ENCODE data around the gene MYH10. TPM values are rescaled to one million over a fixed set of nuclear protein-coding genes. Genes with fewer than 3 reads are reported as not detected.

Gene MYH10
- total RNA-seq, 1 experiment from 2014 or later, result 74.0 TPM

- Histone ChIP-seq H3K9me3 (no peaks in the 10 kb centered on the region), H3K27me3 (replicated peaks; ENCODE audit: control insufficient read depth, insufficient read depth, low read length) (no peaks in the 10 kb centered on the region), H3K36me3 (ENCODE audit: control insufficient read depth, insufficient read depth, low read length) (no peaks in the 10 kb centered on the region), H3K4me1 (no peaks in the 10 kb centered on the region), H3K4me3 (ENCODE audit: low read depth, low read length) (no peak overlapping the region)
- BruUV-seq (replicated peaks), result no TSS peak
- Mint-ChIP-seq H3K27ac (ENCODE audit: unreplicated experiment) (no peak overlapping the region), H3K4me1 (ENCODE audit: low read depth, unreplicated experiment) (peaks cover 4% of the 10 kb centered on the region), H3K36me3 (ENCODE audit: insufficient read depth, unreplicated experiment) (peaks cover 3% of the 10 kb centered on the region), H3K9me3 (ENCODE audit: unreplicated experiment) (peaks cover 7% of the 10 kb centered on the region), H3K4me3 (ENCODE audit: unreplicated experiment) (no peak overlapping the region), H3K27me3 (ENCODE audit: insufficient read depth, unreplicated experiment) (no peaks in the 10 kb centered on the region)
- no peak for DNase-seq
- intact Hi-C loops (cut with micrococcal nuclease; ENCODE audit: unreplicated experiment), result no loop called here
- no peak for TF ChIP-seq CTCF (IDR thresholded peaks at IDR 0.05; ENCODE audit: insufficient read depth in 1 of 2, low read depth in 1 of 2, low read length in 1 of 2, severe bottlenecking in 1 of 2, unreplicated experiment in 1 of 2)
- POLR2A ChIA-PET, result no interaction called here
- CTCF ChIA-PET, result no interaction called here
Measured at GRCh38 chr17:8593276-8593675, 37.2 kb downstream of the MYH10 start.

- H3K36me3 Mint-ChIP-seq (ENCODE audit: insufficient read depth, unreplicated experiment), result peaks cover 8% of the 10 kb centered on the region
Measured at GRCh38 chr17:8588877-8589554, 41.5 kb downstream of the MYH10 start.

GRCh38 chr17:8586766-8587165 lies 43.8 kb downstream of the MYH10 start:
- peaks cover 8% of the 10 kb centered on the region for H3K36me3 Mint-ChIP-seq (ENCODE audit: insufficient read depth, unreplicated experiment)
- no peaks in the 10 kb centered on the region for H3K27me3 Mint-ChIP-seq (ENCODE audit: insufficient read depth, unreplicated experiment)
- DNase-seq, result no peak
- H3K27ac Mint-ChIP-seq (ENCODE audit: unreplicated experiment), result no peak overlapping the region
- ChIA-PET CTCF (no interaction called here), POLR2A (no interaction called here)
- Histone ChIP-seq H3K4me3 (ENCODE audit: low read depth, low read length) (no peak overlapping the region), H3K27me3 (replicated peaks; ENCODE audit: control insufficient read depth, insufficient read depth, low read length) (no peaks in the 10 kb centered on the region), H3K9me3 (no peaks in the 10 kb centered on the region), H3K4me1 (peaks cover 6% of the 10 kb centered on the region; the same call in 1 of the 2 replicates), H3K36me3 (ENCODE audit: control insufficient read depth, insufficient read depth, low read length) (no peaks in the 10 kb centered on the region; the same call in 1 of the 2 replicates)
- H3K4me1 Mint-ChIP-seq (ENCODE audit: low read depth, unreplicated experiment), result peaks cover 11% of the 10 kb centered on the region
- no TSS peak for BruUV-seq (replicated peaks)
- H3K9me3 Mint-ChIP-seq (ENCODE audit: unreplicated experiment), result peaks cover 15% of the 10 kb centered on the region
- H3K4me3 Mint-ChIP-seq (ENCODE audit: unreplicated experiment), result no peak overlapping the region
- TF ChIP-seq CTCF (IDR thresholded peaks at IDR 0.05; ENCODE audit: insufficient read depth in 1 of 2, low read depth in 1 of 2, low read length in 1 of 2, severe bottlenecking in 1 of 2, unreplicated experiment in 1 of 2), result no peak
- intact Hi-C loops (cut with micrococcal nuclease; ENCODE audit: unreplicated experiment), result no loop called here

More at GRCh38 chr17:8588877-8589554, 41.5 kb downstream of the MYH10 start:
- H3K4me1 ChIP-seq, result peaks cover 6% of the 10 kb centered on the region; the same call in 1 of the 2 replicates
- no peaks in the 10 kb centered on the region for H3K27me3 Mint-ChIP-seq (ENCODE audit: insufficient read depth, unreplicated experiment)
- no peak overlapping the region for H3K4me3 Mint-ChIP-seq (ENCODE audit: unreplicated experiment)
- intact Hi-C loops (cut with micrococcal nuclease; ENCODE audit: unreplicated experiment), result no loop called here
- H3K27me3 ChIP-seq (replicated peaks; ENCODE audit: control insufficient read depth, insufficient read depth, low read length), result no peaks in the 10 kb centered on the region
- no peak overlapping the region for H3K4me3 ChIP-seq (ENCODE audit: low read depth, low read length)
- no TSS peak for BruUV-seq (replicated peaks)
- POLR2A ChIA-PET, result no interaction called here
- no peaks in the 10 kb centered on the region; the same call in 1 of the 2 replicates for H3K36me3 ChIP-seq (ENCODE audit: control insufficient read depth, insufficient read depth, low read length)
- peaks cover 11% of the 10 kb centered on the region for H3K4me1 Mint-ChIP-seq (ENCODE audit: low read depth, unreplicated experiment)
- peaks cover 15% of the 10 kb centered on the region for H3K9me3 Mint-ChIP-seq (ENCODE audit: unreplicated experiment)
- CTCF ChIA-PET, result no interaction called here
- no peak overlapping the region for H3K27ac Mint-ChIP-seq (ENCODE audit: unreplicated experiment)
- no peaks in the 10 kb centered on the region for H3K9me3 ChIP-seq
- DNase-seq, result no peak
- TF ChIP-seq CTCF (IDR thresholded peaks at IDR 0.05; ENCODE audit: insufficient read depth in 1 of 2, low read depth in 1 of 2, low read length in 1 of 2, severe bottlenecking in 1 of 2, unreplicated experiment in 1 of 2), result no peak
